ENCODE results near the gene SSRP1.

Gene SSRP1

GRCh38 chr11:57278721-57279095, 57.0 kb downstream of the SSRP1 start:
- no peak for DNase-seq

GRCh38 chr11:57277845-57278720, 57.6 kb downstream of the SSRP1 start:
- Histone ChIP-seq H3K4me1 (ENCODE audit: low read length) (no peaks in the 10 kb centered on the region), H3K27ac (ENCODE audit: low read length) (no peak overlapping the region), H3K79me2 (ENCODE audit: low read length) (no peaks in the 10 kb centered on the region), H3K9me3 (replicated peaks; ENCODE audit: insufficient read depth, low read length) (no peaks in the 10 kb centered on the region), H3F3A (ENCODE audit: insufficient read depth, low read length) (no peaks in the 10 kb centered on the region), H3K36me3 (replicated peaks; ENCODE audit: insufficient read depth, low read length) (no peaks in the 10 kb centered on the region), H3K9me2 (replicated peaks; ENCODE audit: insufficient read depth, low read length) (no peaks in the 10 kb centered on the region), H3K4me3 (ENCODE audit: low read length) (no peak overlapping the region), H4K20me1 (ENCODE audit: insufficient read depth, low read length) (no peaks in the 10 kb centered on the region), H3K4me2 (ENCODE audit: low read depth, low read length) (peak overlapping the region; percentile 33), H2AFZ (ENCODE audit: low read length) (peak overlapping the region; percentile 53), H3K9ac (ENCODE audit: low read length) (no peak overlapping the region), H3K27me3 (replicated peaks; ENCODE audit: insufficient read depth, low read length) (no peaks in the 10 kb centered on the region)
- TF ChIP-seq CTCF (IDR thresholded peaks at IDR 0.05; ENCODE audit: low read length) (peak; percentile 90), EZH2 (optimal IDR thresholded peaks at IDR 0.05; ENCODE audit: low read depth, low read length) (no peak), EZH2phosphoT487 (IDR thresholded peaks at IDR 0.05; ENCODE audit: low read length) (no peak)
- no peak for DNase-seq

More at GRCh38 chr11:57278721-57279095, 57.0 kb downstream of the SSRP1 start:
- no peaks in the 10 kb centered on the region for H4K20me1 ChIP-seq (ENCODE audit: insufficient read depth, low read length)
- H3F3A ChIP-seq (ENCODE audit: insufficient read depth, low read length), result no peaks in the 10 kb centered on the region
- H2AFZ ChIP-seq (ENCODE audit: low read length), result no peak overlapping the region
- no peaks in the 10 kb centered on the region for H3K9me3 ChIP-seq (replicated peaks; ENCODE audit: insufficient read depth, low read length)
- H3K36me3 ChIP-seq (replicated peaks; ENCODE audit: insufficient read depth, low read length), result no peaks in the 10 kb centered on the region
- no peaks in the 10 kb centered on the region for H3K9me2 ChIP-seq (replicated peaks; ENCODE audit: insufficient read depth, low read length)
- TF ChIP-seq EZH2phosphoT487 (IDR thresholded peaks at IDR 0.05; ENCODE audit: low read length), result no peak
- no peak for TF ChIP-seq CTCF (IDR thresholded peaks at IDR 0.05; ENCODE audit: low read length)
- no peak for TF ChIP-seq EZH2 (optimal IDR thresholded peaks at IDR 0.05; ENCODE audit: low read depth, low read length)
- H3K79me2 ChIP-seq (ENCODE audit: low read length), result no peaks in the 10 kb centered on the region
- H3K27ac ChIP-seq (ENCODE audit: low read length), result no peak overlapping the region
- no peak overlapping the region for H3K4me2 ChIP-seq (ENCODE audit: low read depth, low read length)
- H3K27me3 ChIP-seq (replicated peaks; ENCODE audit: insufficient read depth, low read length), result no peaks in the 10 kb centered on the region
- no peak overlapping the region for H3K4me3 ChIP-seq (ENCODE audit: low read length)
- no peaks in the 10 kb centered on the region for H3K4me1 ChIP-seq (ENCODE audit: low read length)
- no peak overlapping the region for H3K9ac ChIP-seq (ENCODE audit: low read length)

GRCh38 chr11:57276971-57277675, 58.6 kb downstream of the SSRP1 start:
- TF ChIP-seq EZH2 (optimal IDR thresholded peaks at IDR 0.05; ENCODE audit: low read depth, low read length), result no peak
- H3K4me1 ChIP-seq (ENCODE audit: low read length), result no peaks in the 10 kb centered on the region
- no peaks in the 10 kb centered on the region for H3K9me2 ChIP-seq (replicated peaks; ENCODE audit: insufficient read depth, low read length)
- H3K9ac ChIP-seq (ENCODE audit: low read length), result no peak overlapping the region
- H3K27ac ChIP-seq (ENCODE audit: low read length), result no peak overlapping the region
- H3K9me3 ChIP-seq (replicated peaks; ENCODE audit: insufficient read depth, low read length), result no peaks in the 10 kb centered on the region
- no peak for DNase-seq
- no peaks in the 10 kb centered on the region for H4K20me1 ChIP-seq (ENCODE audit: insufficient read depth, low read length)
- no peaks in the 10 kb centered on the region for H3K27me3 ChIP-seq (replicated peaks; ENCODE audit: insufficient read depth, low read length)
- H3K4me2 ChIP-seq (ENCODE audit: low read depth, low read length), result peak overlapping the region; percentile 33; the same call in 1 of the 2 replicates
- H3K4me3 ChIP-seq (ENCODE audit: low read length), result no peak overlapping the region
- H2AFZ ChIP-seq (ENCODE audit: low read length), result peak overlapping the region; percentile 53
- H3K36me3 ChIP-seq (replicated peaks; ENCODE audit: insufficient read depth, low read length), result no peaks in the 10 kb centered on the region
- no peaks in the 10 kb centered on the region for H3K79me2 ChIP-seq (ENCODE audit: low read length)
- H3F3A ChIP-seq (ENCODE audit: insufficient read depth, low read length), result no peaks in the 10 kb centered on the region

All from MM.1S (cell line).